OCI-LY1 (cell line): ENCODE results near the gene DHRSX.

ENCODE experiments used
- H2AFZ ChIP-seq: fragments of 200-600 bp; sonication (generic), shearing (Covaris generic); 2 replicates; pipeline ENCODE4 v1.6.0; 2014; ENCODE audit warnings: antibody characterized with exemption, mild to moderate bottlenecking, low read length
- H3F3A ChIP-seq: fragments of 200-600 bp; sonication (generic), shearing (Covaris generic); 2 replicates; pipeline ENCODE4 v1.6.0; 2014; ENCODE audit warnings: mild to moderate bottlenecking, antibody characterized with exemption, low read length, moderate library complexity; ENCODE audit not compliant: insufficient read depth
- H3K27ac ChIP-seq: fragments of 200-600 bp; sonication (generic); 2 replicates; pipeline ENCODE4 v1.5.1; 2014; ENCODE audit warnings: low read length, mixed run types, mild to moderate bottlenecking, low read depth; ENCODE audit not compliant: poor library complexity, severe bottlenecking
- H3K27me3 ChIP-seq: fragments of 200-600 bp; sonication (generic); 2 replicates; pipeline ENCODE4 v1.6.0; 2014; ENCODE audit warnings: antibody characterized with exemption, mild to moderate bottlenecking, low read length, moderate library complexity; ENCODE audit not compliant: insufficient read depth
- H3K36me3 ChIP-seq: fragments of 200-600 bp; sonication (generic); 2 replicates; pipeline ENCODE4 v1.6.1; 2014; ENCODE audit warnings: mild to moderate bottlenecking, antibody characterized with exemption, low read length, moderate library complexity, mixed read lengths; ENCODE audit not compliant: insufficient read depth
- H3K4me1 ChIP-seq: fragments of 200-600 bp; sonication (generic); 2 replicates; pipeline ENCODE4 v1.5.1; 2014; ENCODE audit warnings: mild to moderate bottlenecking, low read length, moderate library complexity; ENCODE audit not compliant: insufficient read depth, severe bottlenecking
- H3K4me2 ChIP-seq: fragments of 200-600 bp; sonication (generic), shearing (Covaris generic); 2 replicates; pipeline ENCODE4 v1.6.1; 2014; ENCODE audit warnings: low read length
- H3K4me3 ChIP-seq: fragments of 200-600 bp; sonication (generic); 2 replicates; pipeline ENCODE4 v1.5.1; 2014; ENCODE audit warnings: low read length, low read depth, mild to moderate bottlenecking, mixed read lengths; ENCODE audit not compliant: poor library complexity, severe bottlenecking
- H3K79me2 ChIP-seq: fragments of 200-600 bp; shearing (Covaris generic); 2 replicates; pipeline ENCODE4 v1.6.1; 2016; ENCODE audit warnings: mixed run types, low read length, mixed read lengths; ENCODE audit not compliant: insufficient read depth
- H3K9ac ChIP-seq: fragments of 200-600 bp; sonication (generic), shearing (Covaris generic); 2 replicates; pipeline ENCODE4 v1.6.1; 2014; ENCODE audit warnings: mild to moderate bottlenecking, low read length, mixed read lengths
- H3K9me2 ChIP-seq: fragments of 200-600 bp; sonication (generic), shearing (Covaris generic); 2 replicates; pipeline ENCODE4 v1.6.1; 2014; ENCODE audit warnings: low read depth, mild to moderate bottlenecking, low read length, mixed read lengths
- H3K9me3 ChIP-seq: fragments of 200-600 bp; shearing (Covaris generic); 2 replicates; pipeline ENCODE4 v1.6.1; 2014; ENCODE audit warnings: low read length, mixed read lengths
- H4K20me1 ChIP-seq: fragments of 200-600 bp; sonication (generic), shearing (Covaris generic); 2 replicates; pipeline ENCODE4 v1.6.0; 2016; ENCODE audit warnings: mild to moderate bottlenecking, low read length; ENCODE audit not compliant: insufficient read depth
- CTCF ChIP-seq: fragments of 200-600 bp; sonication (generic), shearing (Covaris generic); IDR thresholded peaks from 2 replicates; pipeline ENCODE4 v1.5.1; 2017; ENCODE audit warnings: mild to moderate bottlenecking, antibody characterized with exemption, low read length, moderate library complexity, mixed read lengths
- EZH2 ChIP-seq: fragments of 200-600 bp; sonication (generic), shearing (Covaris generic); IDR thresholded peaks from 2 replicates; pipeline ENCODE4 v1.8.0; 2017; ENCODE audit warnings: borderline replicate concordance, mixed run types, mild to moderate bottlenecking, antibody characterized with exemption, low read length, moderate library complexity, mixed read lengths

Gene DHRSX

GRCh38 chrX:2336181-2336580 is 164.6 kb downstream of the DHRSX start:
- Histone ChIP-seq H3K4me1 (peaks cover 7% of the 10 kb centered on the region), H2AFZ (no peak overlapping the region), H3K36me3 (peaks cover 26% of the 10 kb centered on the region), H3K9ac (no peak overlapping the region), H3K27ac (no peak overlapping the region), H3K27me3 (no peaks in the 10 kb centered on the region), H3K9me3 (peaks cover 10% of the 10 kb centered on the region), H3K9me2 (no peaks in the 10 kb centered on the region), H4K20me1 (no peaks in the 10 kb centered on the region), H3K79me2 (no peaks in the 10 kb centered on the region), H3K4me2 (no peak overlapping the region), H3F3A (no peaks in the 10 kb centered on the region), H3K4me3 (no peak overlapping the region)
- TF ChIP-seq CTCF (no peak), EZH2 (no peak)

GRCh38 chrX:2334237-2334636 is 166.5 kb downstream of the DHRSX start:
- Histone ChIP-seq H3F3A (no peaks in the 10 kb centered on the region), H3K27me3 (no peaks in the 10 kb centered on the region)

GRCh38 chrX:2332252-2332651 is 168.5 kb downstream of the DHRSX start:
- no peaks in the 10 kb centered on the region for H3K79me2 ChIP-seq

More at GRCh38 chrX:2334237-2334636, 166.5 kb downstream of the DHRSX start:
- H3K9me2 ChIP-seq = no peaks in the 10 kb centered on the region
- no peak overlapping the region for H3K4me3 ChIP-seq
- H2AFZ ChIP-seq = no peak overlapping the region
- no peak overlapping the region for H3K9ac ChIP-seq
- H3K4me2 ChIP-seq = no peak overlapping the region
- TF ChIP-seq EZH2 = no peak
- no peak for TF ChIP-seq CTCF
- no peaks in the 10 kb centered on the region for H3K79me2 ChIP-seq
- no peaks in the 10 kb centered on the region for H4K20me1 ChIP-seq
- peaks cover 10% of the 10 kb centered on the region for H3K9me3 ChIP-seq
- no peak overlapping the region for H3K27ac ChIP-seq
- H3K4me1 ChIP-seq = peaks cover 7% of the 10 kb centered on the region
- peaks cover 16% of the 10 kb centered on the region for H3K36me3 ChIP-seq

More at GRCh38 chrX:2332252-2332651, 168.5 kb downstream of the DHRSX start:
- H3K27ac ChIP-seq = no peak overlapping the region
- no peak overlapping the region for H3K9ac ChIP-seq
- H4K20me1 ChIP-seq = no peaks in the 10 kb centered on the region
- no peak overlapping the region for H3K4me3 ChIP-seq
- H2AFZ ChIP-seq = no peak overlapping the region
- H3K9me3 ChIP-seq = no peaks in the 10 kb centered on the region
- no peaks in the 10 kb centered on the region for H3F3A ChIP-seq
- TF ChIP-seq CTCF (no peak), EZH2 (no peak)
- H3K9me2 ChIP-seq = no peaks in the 10 kb centered on the region
- H3K27me3 ChIP-seq = no peaks in the 10 kb centered on the region
- no peaks in the 10 kb centered on the region for H3K4me1 ChIP-seq
- H3K36me3 ChIP-seq = no peaks in the 10 kb centered on the region; the same call in 1 of the 2 replicates
- no peak overlapping the region for H3K4me2 ChIP-seq
